ENCODE data around the gene DCTN2.
"Not testable (repeated sequence)": the region's sequence is repeated elsewhere in the genome, so short reads cannot be mapped to it uniquely, and the experiment has no call there.

- not testable (repeated sequence) for TF ChIP-seq CTCF, EP300 (IDR thresholded peaks at IDR 0.05)
These were observed 51.8 kb downstream of the DCTN2 start for GRCh38 chr12:57495051-57495701.
